Panc1 (cell line): ENCODE results near the gene PSMB5.
A peak's percentile ranks its signal among the peaks of the same experiment; 100 is the strongest.

Experiments
- CTCF ChIP-seq: fragments of 450-650 bp; IDR thresholded peaks from 2 replicates; pipeline ENCODE4 v1.5.1; 2017; ENCODE audit warnings: mild to moderate bottlenecking
- TF ChIP-seq, protein P1 (sequence below), 2 experiments: IDR thresholded peaks; 2 replicates each; pipeline ENCODE4 v1.6.1; 2011 to 2012; ENCODE audit warnings: low read depth in 2 of 2, control low read depth in 1 of 2, low read length in 1 of 2, mild to moderate bottlenecking in 1 of 2, moderate library complexity in 1 of 2; ENCODE audit not compliant: insufficient read depth in 1 of 2

- TF ChIP-seq CTCF, result peak; percentile 87
- TF ChIP-seq, protein P1, sequence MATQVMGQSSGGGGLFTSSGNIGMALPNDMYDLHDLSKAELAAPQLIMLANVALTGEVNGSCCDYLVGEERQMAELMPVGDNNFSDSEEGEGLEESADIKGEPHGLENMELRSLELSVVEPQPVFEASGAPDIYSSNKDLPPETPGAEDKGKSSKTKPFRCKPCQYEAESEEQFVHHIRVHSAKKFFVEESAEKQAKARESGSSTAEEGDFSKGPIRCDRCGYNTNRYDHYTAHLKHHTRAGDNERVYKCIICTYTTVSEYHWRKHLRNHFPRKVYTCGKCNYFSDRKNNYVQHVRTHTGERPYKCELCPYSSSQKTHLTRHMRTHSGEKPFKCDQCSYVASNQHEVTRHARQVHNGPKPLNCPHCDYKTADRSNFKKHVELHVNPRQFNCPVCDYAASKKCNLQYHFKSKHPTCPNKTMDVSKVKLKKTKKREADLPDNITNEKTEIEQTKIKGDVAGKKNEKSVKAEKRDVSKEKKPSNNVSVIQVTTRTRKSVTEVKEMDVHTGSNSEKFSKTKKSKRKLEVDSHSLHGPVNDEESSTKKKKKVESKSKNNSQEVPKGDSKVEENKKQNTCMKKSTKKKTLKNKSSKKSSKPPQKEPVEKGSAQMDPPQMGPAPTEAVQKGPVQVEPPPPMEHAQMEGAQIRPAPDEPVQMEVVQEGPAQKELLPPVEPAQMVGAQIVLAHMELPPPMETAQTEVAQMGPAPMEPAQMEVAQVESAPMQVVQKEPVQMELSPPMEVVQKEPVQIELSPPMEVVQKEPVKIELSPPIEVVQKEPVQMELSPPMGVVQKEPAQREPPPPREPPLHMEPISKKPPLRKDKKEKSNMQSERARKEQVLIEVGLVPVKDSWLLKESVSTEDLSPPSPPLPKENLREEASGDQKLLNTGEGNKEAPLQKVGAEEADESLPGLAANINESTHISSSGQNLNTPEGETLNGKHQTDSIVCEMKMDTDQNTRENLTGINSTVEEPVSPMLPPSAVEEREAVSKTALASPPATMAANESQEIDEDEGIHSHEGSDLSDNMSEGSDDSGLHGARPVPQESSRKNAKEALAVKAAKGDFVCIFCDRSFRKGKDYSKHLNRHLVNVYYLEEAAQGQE (IDR thresholded peaks at IDR 0.05; ENCODE audit: insufficient read depth in 1 of 2, low read depth in 2 of 2, low read length in 1 of 2), result no peak
Observed at GRCh38 chr14:22986508-22987054, 48.1 kb downstream of the PSMB5 start.
